Smooth muscle cell (in vitro differentiated cells): ENCODE data around the gene AKAP8L. TPM values are rescaled to one million over a fixed set of nuclear protein-coding genes. Genes with fewer than 3 reads are reported as not detected.
A peak's percentile ranks its signal among the peaks of the same experiment; 100 is the strongest.

Source experiments
- DNase-seq: peaks from one replicate; lab custom pipeline; 2025; ENCODE audit not compliant: unreplicated experiment; lab: John Stamatoyannopoulos, UW
- H2AFZ ChIP-seq: fragments of 200-600 bp; sonication (generic); 2 replicates; pipeline ENCODE4 v1.6.0; 2016; ENCODE audit warnings: antibody characterized with exemption, low read depth, mild to moderate bottlenecking
- H3F3A ChIP-seq: fragments of 200-600 bp; sonication (generic); 2 replicates; pipeline ENCODE4 v1.6.0; 2017; ENCODE audit warnings: antibody characterized with exemption, low read depth
- H3K27ac ChIP-seq: fragments of 200-600 bp; sonication (generic); 2 replicates; pipeline ENCODE4 v1.5.1; 2016; ENCODE audit warnings: low read depth, mild to moderate bottlenecking
- H3K27me3 ChIP-seq: fragments of 200-600 bp; sonication (generic); 2 replicates; pipeline ENCODE4 v1.6.1; 2016; ENCODE audit warnings: low read depth, mild to moderate bottlenecking
- H3K36me3 ChIP-seq: fragments of 200-600 bp; sonication (generic); 2 replicates; pipeline ENCODE4 v1.5.1; 2016; ENCODE audit warnings: low read depth
- H3K4me1 ChIP-seq: fragments of 200-600 bp; sonication (generic); 2 replicates; pipeline ENCODE4 v1.5.1; 2016; ENCODE audit warnings: low read depth
- H3K4me2 ChIP-seq: fragments of 200-600 bp; sonication (generic); 2 replicates; pipeline ENCODE4 v1.6.0; 2016; ENCODE audit warnings: mild to moderate bottlenecking
- H3K4me3 ChIP-seq: fragments of 200-600 bp; sonication (generic); 2 replicates; pipeline ENCODE4 v1.5.1; 2016; ENCODE audit warnings: mild to moderate bottlenecking
- H3K79me2 ChIP-seq: fragments of 200-600 bp; sonication (generic); 2 replicates; pipeline ENCODE4 v1.6.0; 2016; ENCODE audit warnings: low read depth, mild to moderate bottlenecking
- H3K9ac ChIP-seq: fragments of 200-600 bp; sonication (generic); 2 replicates; pipeline ENCODE4 v1.6.0; 2016; ENCODE audit warnings: low read depth
- H3K9me3 ChIP-seq: fragments of 200-600 bp; sonication (generic); replicated peaks from 2 replicates; pipeline ENCODE4 v1.5.1; 2016; ENCODE audit warnings: low read depth
- H4K20me1 ChIP-seq: fragments of 200-600 bp; sonication (generic); 2 replicates; pipeline ENCODE4 v1.6.0; 2016; ENCODE audit warnings: low read depth
- CTCF ChIP-seq: fragments of 200-600 bp; sonication (generic); IDR thresholded peaks from 2 replicates; pipeline ENCODE4 v1.5.1; 2017; ENCODE audit warnings: borderline replicate concordance, mild to moderate bottlenecking, antibody characterized with exemption; ENCODE audit not compliant: insufficient read depth, poor library complexity, severe bottlenecking
- WGBS: methylation state at CpG from one replicate; pipeline ENCODE4 v1.1.7; 2016; ENCODE audit warnings: low lambda C conversion rate; 5-methylcytosine and 5-hydroxymethylcytosine counted together
- polyA plus RNA-seq: library from polyadenylated mRNA; unstranded; fragments of >200 nt; fragmentation: Nextera tagmentation; extraction: Ambion mirVana; gene quantifications from 2 replicates; pipeline ENCODE4 v1.2.1, GENCODE V29; 2016
- total RNA-seq: library from RNA; depleted of rRNA; stranded (reverse); fragments of >200 nt; gene quantifications from 2 replicates; pipeline ENCODE4 v1.2.3, GENCODE V29; 2014

Gene AKAP8L
- total and polyA plus RNA-seq, 2 experiments from 2014 or later, result 61.9 to 105 TPM

- Histone ChIP-seq H3K27ac (no peak overlapping the region), H3K27me3 (peaks cover 39% of the 10 kb centered on the region), H3K9ac (no peak overlapping the region), H3K9me3 (no peaks in the 10 kb centered on the region), H3K36me3 (no peaks in the 10 kb centered on the region), H3K79me2 (no peaks in the 10 kb centered on the region), H3K4me1 (peaks cover 3% of the 10 kb centered on the region), H3K4me2 (peak overlapping the region; percentile 85), H2AFZ (peak overlapping the region; percentile 82), H3F3A (peaks cover 15% of the 10 kb centered on the region), H3K4me3 (peak overlapping the region; percentile 45), H4K20me1 (no peaks in the 10 kb centered on the region)
- DNase-seq, result peak; percentile 69
- no peak for TF ChIP-seq CTCF
- WGBS, result 8% methylated on average over 31 of the region's 37 CpGs
Observed at GRCh38 chr19:15452111-15453047, 33.6 kb upstream of the AKAP8L start.

GRCh38 chr19:15450528-15450890 is 31.7 kb upstream of the AKAP8L start:
- DNase-seq, result no peak
- no peaks in the 10 kb centered on the region for H3K36me3 ChIP-seq
- H2AFZ ChIP-seq, result peak overlapping the region; percentile 90
- no peaks in the 10 kb centered on the region for H4K20me1 ChIP-seq
- H3K27me3 ChIP-seq, result peaks cover 21% of the 10 kb centered on the region
- H3K9me3 ChIP-seq, result no peaks in the 10 kb centered on the region
- no peaks in the 10 kb centered on the region for H3K79me2 ChIP-seq
- no peak overlapping the region for H3K4me2 ChIP-seq
- H3F3A ChIP-seq, result peaks cover 15% of the 10 kb centered on the region
- H3K4me1 ChIP-seq, result no peaks in the 10 kb centered on the region
- TF ChIP-seq CTCF, result no peak
- peak overlapping the region; percentile 19 for H3K27ac ChIP-seq
- H3K9ac ChIP-seq, result no peak overlapping the region
- WGBS, result 86% methylated on average over 1 of the region's 1 CpG
- H3K4me3 ChIP-seq, result no peak overlapping the region

- H3K4me1 ChIP-seq, result no peaks in the 10 kb centered on the region
- peak; percentile 72 for DNase-seq
- no peaks in the 10 kb centered on the region for H4K20me1 ChIP-seq
- peak within 1 kb of the TSS; percentile 19 for H3K27ac ChIP-seq
- H3K9me3 ChIP-seq, result no peaks in the 10 kb centered on the region
- H3K27me3 ChIP-seq, result peaks cover 14% of the 10 kb centered on the region
- no peaks in the 10 kb centered on the region for H3K79me2 ChIP-seq
- no peak for TF ChIP-seq CTCF
- no peaks in the 10 kb centered on the region for H3K36me3 ChIP-seq
- no peak within 1 kb of the TSS for H3K9ac ChIP-seq
- H3K4me2 ChIP-seq, result peak within 1 kb of the TSS; percentile 98
- H2AFZ ChIP-seq, result peak within 1 kb of the TSS; percentile 90
- WGBS, result 1% methylated on average over 11 of the region's 77 CpGs
- peaks cover 15% of the 10 kb centered on the region for H3F3A ChIP-seq
- H3K4me3 ChIP-seq, result peak within 1 kb of the TSS; percentile 65
Observed at GRCh38 chr19:15449620-15450527, 31.1 kb upstream of the AKAP8L start, which contains the start of gene WIZ. TSS of gene WIZ (minus strand) at chr19:15449956. CDS start at chr19:15448307, 1,649 bp downstream.
